SK-N-SH treated with all-trans-retinoic acid at 6 μM for 48 hours (cell line): ENCODE results near the gene RALB.

Experiments
- ATAC-seq: fragments of 200-7000 bp; cut with Tn5 transposase; 3 replicates; pipeline ENCODE4 v1.9.1; 2020; ENCODE audit warnings: mild to moderate bottlenecking, moderate library complexity
- ARNTL ChIP-seq: fragments of 450-650 bp; formaldehyde crosslinking; IDR thresholded peaks from 2 replicates; pipeline ENCODE4 v1.5.0; 2020; ENCODE audit warnings: low read depth, mild to moderate bottlenecking, moderate library complexity, borderline replicate concordance
- CREB5 ChIP-seq: fragments of 250-450 bp; sonication (Bioruptor Pico); IDR thresholded peaks from 2 replicates; pipeline ENCODE4 v1.5.1; 2020; ENCODE audit warnings: low read depth, mild to moderate bottlenecking, moderate library complexity
- CSDC2 ChIP-seq: fragments of 250-450 bp; sonication (Bioruptor Pico); IDR thresholded peaks from 2 replicates; pipeline ENCODE4 v1.5.0; 2020; ENCODE audit warnings: mild to moderate bottlenecking, moderate library complexity
- ESRRG ChIP-seq: fragments of 250-450 bp; sonication (Bioruptor Pico); IDR thresholded peaks from 2 replicates; pipeline ENCODE4 v1.6.1; 2021; ENCODE audit warnings: mild to moderate bottlenecking
- GLIS3 ChIP-seq: fragments of 250-450 bp; sonication (Bioruptor Pico); IDR thresholded peaks from 2 replicates; pipeline ENCODE4 v1.5.0; 2020; ENCODE audit warnings: mild to moderate bottlenecking, moderate library complexity
- ISL1 ChIP-seq: fragments of 250-450 bp; sonication (Bioruptor Pico); IDR thresholded peaks from 2 replicates; pipeline ENCODE4 v2.1.2; 2022; ENCODE audit warnings: mild to moderate bottlenecking, moderate library complexity
- OSR1 ChIP-seq: fragments of 250-450 bp; sonication (Bioruptor Pico); IDR thresholded peaks from 2 replicates; pipeline ENCODE4 v1.8.0; 2022; ENCODE audit warnings: moderate library complexity, mild to moderate bottlenecking, inconsistent platforms
- PATZ1 ChIP-seq: fragments of 250-450 bp; sonication (Bioruptor Pico); IDR thresholded peaks from 2 replicates; pipeline ENCODE4 v1.8.0; 2020; ENCODE audit warnings: mild to moderate bottlenecking, moderate library complexity, borderline replicate concordance
- POU6F1 ChIP-seq: fragments of 250-450 bp; sonication (Bioruptor Pico); IDR thresholded peaks from 2 replicates; pipeline ENCODE4 v1.8.0; 2021; ENCODE audit warnings: low read depth, mild to moderate bottlenecking, moderate library complexity, borderline replicate concordance
- PPARA ChIP-seq: fragments of 250-450 bp; sonication (Bioruptor Pico); IDR thresholded peaks from 2 replicates; pipeline ENCODE4 v1.5.0; 2020; ENCODE audit warnings: mild to moderate bottlenecking, borderline replicate concordance
- SNAI2 ChIP-seq: fragments of 250-450 bp; sonication (Bioruptor Pico); IDR thresholded peaks from 2 replicates; pipeline ENCODE4 v1.5.0; 2020; ENCODE audit warnings: mild to moderate bottlenecking, moderate library complexity
- TOX ChIP-seq: fragments of 250-450 bp; sonication (Bioruptor Pico); IDR thresholded peaks from 2 replicates; pipeline ENCODE4 v1.8.0; 2021; ENCODE audit warnings: mild to moderate bottlenecking, moderate library complexity, borderline replicate concordance
- TSHZ2 ChIP-seq: fragments of 250-450 bp; sonication (Bioruptor Pico); IDR thresholded peaks from 2 replicates; pipeline ENCODE4 v1.5.0; 2020; ENCODE audit warnings: mild to moderate bottlenecking, moderate library complexity
- ZC3H10 ChIP-seq: fragments of 250-450 bp; sonication (Bioruptor Pico); IDR thresholded peaks from 2 replicates; pipeline ENCODE4 v1.5.1; 2021; ENCODE audit warnings: mild to moderate bottlenecking, moderate library complexity
- ZFP3 ChIP-seq: fragments of 250-450 bp; sonication (Bioruptor Pico); IDR thresholded peaks from 2 replicates; pipeline ENCODE4 v1.5.0; 2020; ENCODE audit warnings: mild to moderate bottlenecking, moderate library complexity
- ZFP30 ChIP-seq: fragments of 450-650 bp; formaldehyde crosslinking; IDR thresholded peaks from 2 replicates; pipeline ENCODE4 v1.5.0; 2022; ENCODE audit warnings: mild to moderate bottlenecking, moderate library complexity
- ZNF565 ChIP-seq: fragments of 450-650 bp; formaldehyde crosslinking; conservative IDR thresholded peaks from 2 replicates; pipeline ENCODE4 v1.5.0; 2020; ENCODE audit warnings: low read depth, mild to moderate bottlenecking, moderate library complexity
- ZNF70 ChIP-seq: fragments of 450-650 bp; formaldehyde crosslinking; IDR thresholded peaks from 2 replicates; pipeline ENCODE4 v1.5.0; 2020; ENCODE audit warnings: mild to moderate bottlenecking, moderate library complexity
- ZNF8 ChIP-seq: fragments of 450-650 bp; formaldehyde crosslinking; IDR thresholded peaks from 2 replicates; pipeline ENCODE4 v1.5.0; 2020; ENCODE audit warnings: mild to moderate bottlenecking, moderate library complexity

RALB gene

GRCh38 chr2:120255071-120255470 is 2.4 kb downstream of the RALB start:
- ATAC-seq, result no peak
- no peak for TF ChIP-seq ZFP3 (CRISPR knock-in tag)
- TF ChIP-seq CSDC2 (CRISPR knock-in tag), result no peak
- no peak for TF ChIP-seq TSHZ2
- no peak for TF ChIP-seq TOX (CRISPR knock-in tag)
- no peak for TF ChIP-seq ZNF8 (CRISPR knock-in tag)
- no peak for TF ChIP-seq ZNF70 (CRISPR knock-in tag)
- no peak for TF ChIP-seq GLIS3 (CRISPR knock-in tag)
- no peak for TF ChIP-seq PATZ1 (CRISPR knock-in tag)
- no peak for TF ChIP-seq POU6F1 (CRISPR knock-in tag)
- no peak for TF ChIP-seq ESRRG (CRISPR knock-in tag)

GRCh38 chr2:120255986-120256650 is 3.5 kb downstream of the RALB start:
- ATAC-seq, result no peak
- no peak for TF ChIP-seq ZFP30 (CRISPR knock-in tag)

GRCh38 chr2:120256651-120257000 is 4.0 kb downstream of the RALB start:
- TF ChIP-seq OSR1 (CRISPR knock-in tag), result no peak
- no peak for TF ChIP-seq ZFP30 (CRISPR knock-in tag)
- TF ChIP-seq POU6F1 (CRISPR knock-in tag), result no peak
- no peak for TF ChIP-seq TSHZ2
- no peak for TF ChIP-seq TOX (CRISPR knock-in tag)
- TF ChIP-seq SNAI2 (CRISPR knock-in tag), result no peak
- no peak for TF ChIP-seq ZNF70 (CRISPR knock-in tag)
- TF ChIP-seq CREB5 (CRISPR knock-in tag), result no peak
- no peak for TF ChIP-seq PPARA (CRISPR knock-in tag)
- TF ChIP-seq ZNF8 (CRISPR knock-in tag), result no peak
- no peak for TF ChIP-seq ARNTL
- no peak for TF ChIP-seq ISL1 (CRISPR knock-in tag)
- TF ChIP-seq ZNF565 (CRISPR knock-in tag), result no peak
- no peak for TF ChIP-seq PATZ1 (CRISPR knock-in tag)
- no peak for TF ChIP-seq ESRRG (CRISPR knock-in tag)
- no peak for TF ChIP-seq ZC3H10 (CRISPR knock-in tag)
- no peak for ATAC-seq
